GM23338 (cell line): Measurements from ENCODE around the gene MALRD1. TPM values are rescaled to one million over a fixed set of nuclear protein-coding genes. Genes with fewer than 3 reads are reported as not detected.

Experiments
- ATAC-seq: fragments of 200-7000 bp; cut with Tn5 transposase; 3 replicates; pipeline ENCODE4 v1.9.1; 2020
- DNase-seq: peaks from one replicate; pipeline ENCODE4 v3.0.0-alpha.2; 2015; ENCODE audit warnings: low spot score
- H2AFZ ChIP-seq: fragments of 200-600 bp; sonication (generic); 2 replicates; pipeline ENCODE4 v1.8.0; 2016; ENCODE audit warnings: antibody characterized with exemption, mild to moderate bottlenecking, moderate library complexity
- H3F3A ChIP-seq: fragments of 200-600 bp; sonication (generic); replicated peaks from 2 replicates; pipeline ENCODE4 v1.8.0; 2017; ENCODE audit warnings: antibody characterized with exemption, mixed run types, low read depth
- H3K27ac ChIP-seq: fragments of 200-600 bp; sonication (generic); 2 replicates; pipeline ENCODE4 v1.6.1; 2016; ENCODE audit warnings: low read depth
- H3K27me3 ChIP-seq: fragments of 200-600 bp; sonication (generic); 2 replicates; pipeline ENCODE4 v1.8.0; 2016; ENCODE audit warnings: mild to moderate bottlenecking, mixed run types, moderate library complexity; ENCODE audit not compliant: insufficient read depth
- H3K36me3 ChIP-seq: fragments of 200-600 bp; sonication (generic); 2 replicates; pipeline ENCODE4 v1.8.0; 2016; ENCODE audit warnings: mild to moderate bottlenecking; ENCODE audit not compliant: insufficient read depth
- H3K4me1 ChIP-seq: fragments of 200-600 bp; sonication (generic); 2 replicates; pipeline ENCODE4 v1.8.0; 2016; ENCODE audit warnings: mild to moderate bottlenecking, moderate library complexity; ENCODE audit not compliant: insufficient read depth
- H3K4me2 ChIP-seq: fragments of 200-600 bp; sonication (generic); 2 replicates; pipeline ENCODE4 v1.7.1; 2017; ENCODE audit warnings: mixed run types
- H3K4me3 ChIP-seq: fragments of 200-600 bp; sonication (generic); 2 replicates; pipeline ENCODE4 v1.6.1; 2016; ENCODE audit warnings: mixed run types
- H3K79me2 ChIP-seq: fragments of 200-600 bp; sonication (generic); replicated peaks from 2 replicates; pipeline ENCODE4 v1.8.0; 2017; ENCODE audit warnings: mild to moderate bottlenecking; ENCODE audit not compliant: insufficient read depth
- H3K9me2 ChIP-seq: fragments of 200-600 bp; sonication (generic); 2 replicates; pipeline ENCODE4 v1.8.0; 2017; ENCODE audit not compliant: insufficient read depth
- H4K20me1 ChIP-seq: fragments of 200-600 bp; sonication (generic); replicated peaks from 2 replicates; pipeline ENCODE4 v1.8.0; 2017; ENCODE audit warnings: mild to moderate bottlenecking; ENCODE audit not compliant: insufficient read depth
- H3K27ac Mint-ChIP-seq: 2 replicates; pipeline ENCODE4 v1.8.0; 2020; ENCODE audit warnings: inconsistent platforms, mild to moderate bottlenecking, moderate library complexity, mixed read lengths
- H3K27me3 Mint-ChIP-seq: 3 replicates; pipeline ENCODE4 v1.8.0; 2022; ENCODE audit warnings: low read depth, mild to moderate bottlenecking, moderate library complexity, mixed read lengths, inconsistent platforms; ENCODE audit not compliant: insufficient read depth, poor library complexity
- H3K36me3 Mint-ChIP-seq: 3 replicates; pipeline ENCODE4 v1.8.0; 2021; ENCODE audit warnings: low read depth, mild to moderate bottlenecking, inconsistent platforms, moderate library complexity, mixed read lengths
- H3K4me1 Mint-ChIP-seq: 3 replicates; pipeline ENCODE4 v1.8.0; 2020; ENCODE audit warnings: mild to moderate bottlenecking, inconsistent platforms, mixed read lengths
- H3K4me3 Mint-ChIP-seq: 3 replicates; pipeline ENCODE4 v1.8.0; 2021; ENCODE audit warnings: moderate library complexity, mild to moderate bottlenecking, inconsistent platforms, mixed read lengths
- H3K9me3 Mint-ChIP-seq: 3 replicates; pipeline ENCODE4 v1.8.0; 2020; ENCODE audit warnings: moderate library complexity, mild to moderate bottlenecking, inconsistent platforms, mixed read lengths
- CREB1 ChIP-seq: fragments of 250-450 bp; sonication (Bioruptor Pico); IDR thresholded peaks from 2 replicates; pipeline ENCODE4 v1.5.0; 2020; ENCODE audit warnings: low read depth, mild to moderate bottlenecking, moderate library complexity
- EZH2 ChIP-seq: fragments of 200-600 bp; sonication (generic); IDR thresholded peaks from one replicate; pipeline ENCODE4 v1.8.0; 2017; ENCODE audit warnings: antibody characterized with exemption, mild to moderate bottlenecking, low read depth; ENCODE audit not compliant: unreplicated experiment
- EZH2phosphoT487 ChIP-seq: fragments of 200-600 bp; sonication (generic); IDR thresholded peaks from one replicate; pipeline ENCODE4 v1.8.1; 2018; ENCODE audit warnings: antibody characterized with exemption; ENCODE audit not compliant: unreplicated experiment
- JUNB ChIP-seq: IDR thresholded peaks from one replicate; pipeline ENCODE4 v1.6.1; 2016; ENCODE audit warnings: antibody characterized with exemption; ENCODE audit not compliant: unreplicated experiment
- NANOG ChIP-seq: IDR thresholded peaks from 2 replicates; pipeline ENCODE4 v1.6.1; 2016; ENCODE audit warnings: antibody characterized with exemption, borderline replicate concordance
- POLR2AphosphoS5 ChIP-seq: IDR thresholded peaks from 2 replicates; pipeline ENCODE4 v1.6.1; 2016; ENCODE audit warnings: antibody characterized with exemption, low read depth
- STAT1 ChIP-seq: IDR thresholded peaks from one replicate; pipeline ENCODE4 v1.6.1; 2016; ENCODE audit warnings: antibody characterized with exemption; ENCODE audit not compliant: unreplicated experiment
- ZNF114 ChIP-seq: fragments of 250-450 bp; sonication (Bioruptor Pico); IDR thresholded peaks from 2 replicates; pipeline ENCODE4 v1.5.0; 2020; ENCODE audit warnings: mild to moderate bottlenecking, moderate library complexity
- polyA plus RNA-seq: library from polyadenylated mRNA; unstranded; fragments of >200 nt; fragmentation: Nextera tagmentation; extraction: Ambion mirVana; gene quantifications from 2 replicates; pipeline ENCODE4 v1.2.1, GENCODE V29; 2016
- total RNA-seq: library from RNA; depleted of rRNA; stranded (reverse); fragments of >200 nt; shearing (Covaris generic); gene quantifications from 2 replicates; pipeline ENCODE4 v1.2.3, GENCODE V29; 2014
- TF ChIP-seq, protein P1 (sequence below): fragments of 250-450 bp; sonication (Bioruptor Pico); IDR thresholded peaks from 2 replicates; pipeline ENCODE4 v1.5.0; 2020; ENCODE audit warnings: mild to moderate bottlenecking, moderate library complexity
- TF ChIP-seq, protein P2 (sequence below): IDR thresholded peaks from one replicate; pipeline ENCODE4 v1.6.1; 2018; ENCODE audit warnings: antibody characterized with exemption; ENCODE audit not compliant: unreplicated experiment
- TF ChIP-seq, protein P3 (sequence below): IDR thresholded peaks from 2 replicates; pipeline ENCODE4 v1.6.1; 2016; ENCODE audit warnings: antibody characterized with exemption
- TF ChIP-seq, protein P4 (sequence below), 2 experiments: fragments of 200-600 bp in 1 of 2; sonication (generic) in 1 of 2; conservative IDR thresholded peaks; 2 replicates each; pipeline versions ENCODE4 v1.5.1 to v1.6.1; 2016 to 2017; ENCODE audit warnings: antibody characterized with exemption in 2 of 2, low read depth in 2 of 2, mild to moderate bottlenecking in 2 of 2, moderate library complexity in 1 of 2

MALRD1 gene
- total and polyA plus RNA-seq, 2 experiments from 2014 or later, result 0.42 to 1.9 TPM

DNA sequence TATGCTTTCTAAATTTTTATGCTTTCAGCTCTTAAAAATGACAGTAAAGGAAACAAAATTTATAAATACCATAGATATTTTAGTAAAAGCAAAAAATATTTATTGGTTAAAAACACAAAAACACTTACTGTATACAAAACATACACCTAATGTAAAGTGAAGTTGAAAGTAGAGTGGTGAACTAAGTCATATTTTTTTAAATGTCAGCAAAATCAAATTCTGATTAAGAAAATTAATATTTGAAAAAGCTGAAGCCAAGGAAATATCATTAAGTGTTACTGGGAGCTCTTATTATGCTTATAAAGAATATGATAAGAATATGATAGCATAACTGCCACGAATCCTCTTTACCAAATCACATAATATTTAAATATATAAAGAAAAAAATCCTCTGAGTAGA, 702.4 kb downstream of the MALRD1 start:
- Histone ChIP-seq H3K4me2 (no peak overlapping the region), H3K79me2 (no peaks in the 10 kb centered on the region), H4K20me1 (no peaks in the 10 kb centered on the region), H3K36me3 (no peaks in the 10 kb centered on the region), H3K27ac (no peak overlapping the region), H3K4me3 (no peak overlapping the region), H3F3A (no peaks in the 10 kb centered on the region), H3K27me3 (no peaks in the 10 kb centered on the region), H2AFZ (no peak overlapping the region), H3K4me1 (no peaks in the 10 kb centered on the region), H3K9me2 (no peaks in the 10 kb centered on the region)
- H3K4me3 Mint-ChIP-seq, result no peak overlapping the region
- no peak for DNase-seq
- no peaks in the 10 kb centered on the region for H3K9me3 Mint-ChIP-seq
- H3K27me3 Mint-ChIP-seq, result no peaks in the 10 kb centered on the region
- no peaks in the 10 kb centered on the region for H3K4me1 Mint-ChIP-seq
- no peak overlapping the region for H3K27ac Mint-ChIP-seq
- H3K36me3 Mint-ChIP-seq, result no peaks in the 10 kb centered on the region
- TF ChIP-seq JUNB, result no peak
- TF ChIP-seq EZH2, result no peak
- TF ChIP-seq ZNF114, result no peak
- no peak for TF ChIP-seq CREB1 (CRISPR knock-in tag)
- no peak for TF ChIP-seq POLR2AphosphoS5
- TF ChIP-seq EZH2phosphoT487, result no peak
- TF ChIP-seq, protein P1, sequence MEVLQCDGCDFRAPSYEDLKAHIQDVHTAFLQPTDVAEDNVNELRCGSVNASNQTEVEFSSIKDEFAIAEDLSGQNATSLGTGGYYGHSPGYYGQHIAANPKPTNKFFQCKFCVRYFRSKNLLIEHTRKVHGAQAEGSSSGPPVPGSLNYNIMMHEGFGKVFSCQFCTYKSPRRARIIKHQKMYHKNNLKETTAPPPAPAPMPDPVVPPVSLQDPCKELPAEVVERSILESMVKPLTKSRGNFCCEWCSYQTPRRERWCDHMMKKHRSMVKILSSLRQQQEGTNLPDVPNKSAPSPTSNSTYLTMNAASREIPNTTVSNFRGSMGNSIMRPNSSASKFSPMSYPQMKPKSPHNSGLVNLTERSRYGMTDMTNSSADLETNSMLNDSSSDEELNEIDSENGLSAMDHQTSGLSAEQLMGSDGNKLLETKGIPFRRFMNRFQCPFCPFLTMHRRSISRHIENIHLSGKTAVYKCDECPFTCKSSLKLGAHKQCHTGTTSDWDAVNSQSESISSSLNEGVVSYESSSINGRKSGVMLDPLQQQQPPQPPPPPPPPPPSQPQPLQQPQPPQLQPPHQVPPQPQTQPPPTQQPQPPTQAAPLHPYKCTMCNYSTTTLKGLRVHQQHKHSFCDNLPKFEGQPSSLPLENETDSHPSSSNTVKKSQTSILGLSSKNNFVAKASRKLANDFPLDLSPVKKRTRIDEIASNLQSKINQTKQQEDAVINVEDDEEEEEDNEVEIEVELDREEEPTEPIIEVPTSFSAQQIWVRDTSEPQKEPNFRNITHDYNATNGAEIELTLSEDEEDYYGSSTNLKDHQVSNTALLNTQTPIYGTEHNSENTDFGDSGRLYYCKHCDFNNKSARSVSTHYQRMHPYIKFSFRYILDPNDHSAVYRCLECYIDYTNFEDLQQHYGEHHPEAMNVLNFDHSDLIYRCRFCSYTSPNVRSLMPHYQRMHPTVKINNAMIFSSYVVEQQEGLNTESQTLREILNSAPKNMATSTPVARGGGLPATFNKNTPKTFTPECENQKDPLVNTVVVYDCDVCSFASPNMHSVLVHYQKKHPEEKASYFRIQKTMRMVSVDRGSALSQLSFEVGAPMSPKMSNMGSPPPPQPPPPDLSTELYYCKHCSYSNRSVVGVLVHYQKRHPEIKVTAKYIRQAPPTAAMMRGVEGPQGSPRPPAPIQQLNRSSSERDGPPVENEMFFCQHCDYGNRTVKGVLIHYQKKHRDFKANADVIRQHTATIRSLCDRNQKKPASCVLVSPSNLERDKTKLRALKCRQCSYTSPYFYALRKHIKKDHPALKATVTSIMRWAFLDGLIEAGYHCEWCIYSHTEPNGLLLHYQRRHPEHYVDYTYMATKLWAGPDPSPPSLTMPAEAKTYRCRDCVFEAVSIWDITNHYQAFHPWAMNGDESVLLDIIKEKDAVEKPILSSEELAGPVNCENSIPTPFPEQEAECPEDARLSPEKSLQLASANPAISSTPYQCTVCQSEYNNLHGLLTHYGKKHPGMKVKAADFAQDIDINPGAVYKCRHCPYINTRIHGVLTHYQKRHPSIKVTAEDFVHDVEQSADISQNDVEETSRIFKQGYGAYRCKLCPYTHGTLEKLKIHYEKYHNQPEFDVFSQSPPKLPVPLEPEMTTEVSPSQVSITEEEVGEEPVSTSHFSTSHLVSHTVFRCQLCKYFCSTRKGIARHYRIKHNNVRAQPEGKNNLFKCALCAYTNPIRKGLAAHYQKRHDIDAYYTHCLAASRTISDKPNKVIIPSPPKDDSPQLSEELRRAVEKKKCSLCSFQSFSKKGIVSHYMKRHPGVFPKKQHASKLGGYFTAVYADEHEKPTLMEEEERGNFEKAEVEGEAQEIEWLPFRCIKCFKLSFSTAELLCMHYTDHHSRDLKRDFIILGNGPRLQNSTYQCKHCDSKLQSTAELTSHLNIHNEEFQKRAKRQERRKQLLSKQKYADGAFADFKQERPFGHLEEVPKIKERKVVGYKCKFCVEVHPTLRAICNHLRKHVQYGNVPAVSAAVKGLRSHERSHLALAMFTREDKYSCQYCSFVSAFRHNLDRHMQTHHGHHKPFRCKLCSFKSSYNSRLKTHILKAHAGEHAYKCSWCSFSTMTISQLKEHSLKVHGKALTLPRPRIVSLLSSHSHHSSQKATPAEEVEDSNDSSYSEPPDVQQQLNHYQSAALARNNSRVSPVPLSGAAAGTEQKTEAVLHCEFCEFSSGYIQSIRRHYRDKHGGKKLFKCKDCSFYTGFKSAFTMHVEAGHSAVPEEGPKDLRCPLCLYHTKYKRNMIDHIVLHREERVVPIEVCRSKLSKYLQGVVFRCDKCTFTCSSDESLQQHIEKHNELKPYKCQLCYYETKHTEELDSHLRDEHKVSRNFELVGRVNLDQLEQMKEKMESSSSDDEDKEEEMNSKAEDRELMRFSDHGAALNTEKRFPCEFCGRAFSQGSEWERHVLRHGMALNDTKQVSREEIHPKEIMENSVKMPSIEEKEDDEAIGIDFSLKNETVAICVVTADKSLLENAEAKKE, result no peak
- TF ChIP-seq NANOG, result no peak
- TF ChIP-seq, protein P2, sequence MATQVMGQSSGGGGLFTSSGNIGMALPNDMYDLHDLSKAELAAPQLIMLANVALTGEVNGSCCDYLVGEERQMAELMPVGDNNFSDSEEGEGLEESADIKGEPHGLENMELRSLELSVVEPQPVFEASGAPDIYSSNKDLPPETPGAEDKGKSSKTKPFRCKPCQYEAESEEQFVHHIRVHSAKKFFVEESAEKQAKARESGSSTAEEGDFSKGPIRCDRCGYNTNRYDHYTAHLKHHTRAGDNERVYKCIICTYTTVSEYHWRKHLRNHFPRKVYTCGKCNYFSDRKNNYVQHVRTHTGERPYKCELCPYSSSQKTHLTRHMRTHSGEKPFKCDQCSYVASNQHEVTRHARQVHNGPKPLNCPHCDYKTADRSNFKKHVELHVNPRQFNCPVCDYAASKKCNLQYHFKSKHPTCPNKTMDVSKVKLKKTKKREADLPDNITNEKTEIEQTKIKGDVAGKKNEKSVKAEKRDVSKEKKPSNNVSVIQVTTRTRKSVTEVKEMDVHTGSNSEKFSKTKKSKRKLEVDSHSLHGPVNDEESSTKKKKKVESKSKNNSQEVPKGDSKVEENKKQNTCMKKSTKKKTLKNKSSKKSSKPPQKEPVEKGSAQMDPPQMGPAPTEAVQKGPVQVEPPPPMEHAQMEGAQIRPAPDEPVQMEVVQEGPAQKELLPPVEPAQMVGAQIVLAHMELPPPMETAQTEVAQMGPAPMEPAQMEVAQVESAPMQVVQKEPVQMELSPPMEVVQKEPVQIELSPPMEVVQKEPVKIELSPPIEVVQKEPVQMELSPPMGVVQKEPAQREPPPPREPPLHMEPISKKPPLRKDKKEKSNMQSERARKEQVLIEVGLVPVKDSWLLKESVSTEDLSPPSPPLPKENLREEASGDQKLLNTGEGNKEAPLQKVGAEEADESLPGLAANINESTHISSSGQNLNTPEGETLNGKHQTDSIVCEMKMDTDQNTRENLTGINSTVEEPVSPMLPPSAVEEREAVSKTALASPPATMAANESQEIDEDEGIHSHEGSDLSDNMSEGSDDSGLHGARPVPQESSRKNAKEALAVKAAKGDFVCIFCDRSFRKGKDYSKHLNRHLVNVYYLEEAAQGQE, result no peak
- TF ChIP-seq, protein P3, sequence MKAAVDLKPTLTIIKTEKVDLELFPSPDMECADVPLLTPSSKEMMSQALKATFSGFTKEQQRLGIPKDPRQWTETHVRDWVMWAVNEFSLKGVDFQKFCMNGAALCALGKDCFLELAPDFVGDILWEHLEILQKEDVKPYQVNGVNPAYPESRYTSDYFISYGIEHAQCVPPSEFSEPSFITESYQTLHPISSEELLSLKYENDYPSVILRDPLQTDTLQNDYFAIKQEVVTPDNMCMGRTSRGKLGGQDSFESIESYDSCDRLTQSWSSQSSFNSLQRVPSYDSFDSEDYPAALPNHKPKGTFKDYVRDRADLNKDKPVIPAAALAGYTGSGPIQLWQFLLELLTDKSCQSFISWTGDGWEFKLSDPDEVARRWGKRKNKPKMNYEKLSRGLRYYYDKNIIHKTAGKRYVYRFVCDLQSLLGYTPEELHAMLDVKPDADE, result no peak
- TF ChIP-seq STAT1, result no peak
- TF ChIP-seq, protein P4, sequence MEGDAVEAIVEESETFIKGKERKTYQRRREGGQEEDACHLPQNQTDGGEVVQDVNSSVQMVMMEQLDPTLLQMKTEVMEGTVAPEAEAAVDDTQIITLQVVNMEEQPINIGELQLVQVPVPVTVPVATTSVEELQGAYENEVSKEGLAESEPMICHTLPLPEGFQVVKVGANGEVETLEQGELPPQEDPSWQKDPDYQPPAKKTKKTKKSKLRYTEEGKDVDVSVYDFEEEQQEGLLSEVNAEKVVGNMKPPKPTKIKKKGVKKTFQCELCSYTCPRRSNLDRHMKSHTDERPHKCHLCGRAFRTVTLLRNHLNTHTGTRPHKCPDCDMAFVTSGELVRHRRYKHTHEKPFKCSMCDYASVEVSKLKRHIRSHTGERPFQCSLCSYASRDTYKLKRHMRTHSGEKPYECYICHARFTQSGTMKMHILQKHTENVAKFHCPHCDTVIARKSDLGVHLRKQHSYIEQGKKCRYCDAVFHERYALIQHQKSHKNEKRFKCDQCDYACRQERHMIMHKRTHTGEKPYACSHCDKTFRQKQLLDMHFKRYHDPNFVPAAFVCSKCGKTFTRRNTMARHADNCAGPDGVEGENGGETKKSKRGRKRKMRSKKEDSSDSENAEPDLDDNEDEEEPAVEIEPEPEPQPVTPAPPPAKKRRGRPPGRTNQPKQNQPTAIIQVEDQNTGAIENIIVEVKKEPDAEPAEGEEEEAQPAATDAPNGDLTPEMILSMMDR (conservative IDR thresholded peaks at IDR 0.05; ENCODE audit: low read depth in 2 of 2), result no peak
- ATAC-seq, result no peak
